Inflammatory macrophage treated with lipopolysaccharide for 1 hour (primary cell): Measurements from ENCODE around the gene ERBB4.
"Not testable (repeated sequence)": the region's sequence is repeated elsewhere in the genome, so short reads cannot be mapped to it uniquely, and the experiment has no call there.

Experiments
- DNase-seq, 2 donors: peaks; one replicate each; pipeline ENCODE4 v3.0.0-alpha.2; 2020 to 2022

Gene ERBB4

DNA sequence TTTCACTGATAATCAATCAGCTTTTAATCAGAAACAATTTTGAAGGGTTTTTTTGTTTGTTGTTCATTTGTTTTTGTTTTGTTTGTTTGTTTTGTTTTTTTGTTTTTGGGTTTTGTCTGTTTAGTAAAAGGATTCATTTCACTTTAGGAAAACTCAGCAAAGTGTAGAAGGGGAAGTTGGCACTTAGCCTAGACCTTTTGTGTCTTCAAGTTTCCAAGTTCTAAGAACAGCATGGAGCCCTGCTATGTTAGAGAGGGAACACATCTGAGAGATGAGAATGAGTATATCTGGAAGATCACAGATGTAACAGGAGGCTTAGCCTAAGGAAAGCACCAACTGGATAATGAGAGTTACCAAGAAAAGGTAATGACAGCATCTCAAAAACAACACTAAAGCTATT lies 501.5 kb downstream of the ERBB4 start:
- DNase-seq = no peak

DNA sequence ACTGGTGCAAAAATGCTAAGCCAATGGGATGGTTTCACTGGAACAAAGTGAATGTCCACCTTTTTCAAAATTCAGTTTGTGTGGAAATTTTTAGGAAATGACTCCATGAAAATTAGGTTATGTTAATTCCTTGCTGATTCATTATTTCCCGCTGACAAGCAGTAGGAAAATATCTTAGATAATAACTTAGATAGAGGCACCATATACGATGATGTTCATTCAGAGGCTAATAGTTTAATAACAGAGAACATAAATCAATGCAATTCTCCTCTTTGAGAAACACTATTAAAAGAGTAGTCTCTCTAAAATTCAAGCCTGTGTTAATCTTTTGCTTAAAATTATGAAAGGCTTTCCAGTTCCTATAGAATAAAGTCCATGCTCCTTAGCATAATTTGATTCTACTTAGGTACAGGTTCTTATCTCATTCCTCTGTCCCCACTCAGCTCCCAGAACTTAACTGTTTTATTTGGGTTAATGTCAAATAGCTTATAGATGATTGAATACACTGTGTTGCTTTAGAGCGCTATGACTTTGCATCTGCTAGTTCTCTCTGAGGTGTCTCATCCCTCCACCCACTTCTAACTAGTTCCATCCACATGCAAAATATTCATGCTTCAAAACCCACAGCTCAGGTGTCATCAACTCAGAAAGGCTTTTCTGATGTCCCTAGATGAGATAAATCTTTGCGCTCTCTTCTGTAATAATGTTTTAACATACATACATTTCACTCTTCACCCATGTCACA lies 503.6 kb downstream of the ERBB4 start:
- no peak for DNase-seq

DNA sequence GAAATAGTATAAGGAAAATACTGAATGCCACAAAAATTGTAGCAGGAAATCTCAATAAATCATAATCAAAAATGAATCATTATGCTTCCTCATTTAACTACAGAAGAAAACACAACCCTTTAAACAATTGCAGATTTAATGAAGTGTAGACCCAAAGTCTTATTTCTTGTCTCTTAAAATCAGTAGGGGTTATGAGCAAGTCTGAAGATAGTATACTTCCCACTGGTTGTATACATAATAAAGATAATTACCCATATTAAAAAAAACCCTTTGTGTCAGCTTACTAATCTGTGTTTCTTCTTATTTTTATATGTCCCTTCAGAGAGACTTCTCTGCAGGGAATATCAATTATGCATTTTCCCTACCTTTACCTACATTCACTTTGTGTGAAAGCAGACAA lies 504.7 kb downstream of the ERBB4 start:
- no peak for DNase-seq

- no peak for DNase-seq
These were observed 505.9 kb downstream of the ERBB4 start for GRCh38 chr2:212032536-212033219.

DNA sequence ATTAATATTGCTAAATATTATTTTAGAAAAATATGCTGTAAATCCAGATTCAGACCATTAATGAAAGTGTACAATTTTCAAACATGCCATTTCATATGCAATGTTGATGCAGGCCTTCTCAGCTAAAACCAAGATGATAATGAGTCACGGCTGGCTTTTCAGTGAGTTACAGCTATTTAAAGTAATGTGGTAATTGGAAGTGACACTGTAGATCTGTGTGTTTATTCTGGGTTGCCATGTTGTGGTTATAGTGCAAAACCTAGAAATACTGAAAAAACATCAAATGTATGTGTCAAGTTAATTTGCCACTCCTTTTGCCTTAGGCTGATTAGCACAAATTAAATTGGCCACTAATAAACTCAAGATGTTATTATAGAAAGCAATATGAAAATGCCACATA lies 506.6 kb downstream of the ERBB4 start:
- no peak for DNase-seq

GRCh38 chr2:212030709-212031108 lies 507.9 kb downstream of the ERBB4 start:
- DNase-seq = no peak

DNA sequence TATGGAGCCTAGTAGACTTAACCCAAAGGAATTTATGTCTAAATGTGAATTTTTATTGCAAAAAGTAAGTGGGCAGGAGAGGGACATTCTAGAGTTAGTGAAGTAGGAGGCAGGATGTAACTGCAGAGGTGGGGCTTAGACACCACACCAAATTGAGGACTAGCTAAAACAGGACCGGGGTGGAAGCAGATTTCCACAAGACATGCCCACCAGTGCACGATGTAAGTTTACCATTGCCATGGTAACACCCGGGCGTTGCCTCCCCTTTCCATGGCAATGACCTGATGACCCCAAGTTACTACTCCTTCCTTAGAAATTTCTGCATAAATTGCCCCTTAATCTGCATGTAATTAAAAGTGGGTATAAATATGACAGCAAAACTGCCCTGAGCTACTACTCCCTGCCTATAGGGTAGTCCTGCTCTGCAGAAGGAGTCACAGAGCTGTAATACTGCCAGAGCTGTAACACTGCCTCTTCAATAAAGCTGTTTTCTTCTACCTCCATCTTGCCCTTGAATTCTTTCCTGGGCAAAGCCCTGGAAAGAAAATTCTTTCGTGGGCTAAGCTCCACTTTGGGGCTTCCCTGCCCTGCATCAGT lies 509.7 kb downstream of the ERBB4 start:
- no peak for DNase-seq

DNA sequence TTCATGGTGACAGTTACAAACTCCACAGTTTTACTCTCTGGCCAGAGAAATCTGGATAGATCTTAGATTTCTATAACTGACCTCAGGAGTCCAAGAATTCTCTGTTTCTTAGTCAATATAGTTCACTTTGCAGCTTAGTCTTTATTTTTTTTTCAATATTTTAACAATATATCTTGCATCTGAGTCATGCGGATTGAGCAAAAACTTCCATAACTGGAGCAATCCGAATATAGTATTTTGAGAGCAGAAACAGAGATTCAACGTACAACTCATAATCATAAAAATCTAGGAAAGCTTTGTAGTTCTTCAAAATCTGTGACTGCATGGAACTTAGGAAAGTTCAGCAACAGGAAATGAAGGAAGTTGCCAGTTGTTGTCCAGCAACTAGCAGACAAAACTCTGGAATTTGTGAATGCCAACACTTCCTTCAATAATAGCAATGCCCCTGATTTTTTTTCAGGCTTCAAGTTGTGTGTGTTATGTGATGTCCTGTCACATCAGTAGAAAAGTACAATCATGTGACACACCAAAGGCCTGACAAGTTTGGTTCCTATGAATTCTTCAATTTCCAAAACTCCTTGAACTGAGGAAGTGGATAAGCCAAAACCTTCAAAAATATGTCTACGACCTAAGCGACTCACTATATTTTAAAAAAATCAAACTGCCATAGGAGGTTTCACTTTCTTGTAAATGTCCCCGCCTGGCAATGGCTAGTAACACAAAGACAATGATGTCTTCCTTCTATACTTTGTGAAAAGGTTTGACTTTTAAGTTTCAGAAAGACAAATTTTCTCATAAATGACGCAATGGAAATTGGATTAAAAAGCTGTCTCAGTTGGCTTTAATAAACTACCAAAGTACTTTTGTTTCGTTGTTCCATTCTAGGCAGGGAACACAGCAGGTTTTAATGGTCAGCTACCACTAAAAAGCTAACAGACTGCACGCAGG lies 510.6 kb downstream of the ERBB4 start:
- no peak for DNase-seq

GRCh38 chr2:212024040-212024439 lies 514.6 kb downstream of the ERBB4 start:
- DNase-seq = no peak

GRCh38 chr2:212022966-212023365 lies 515.6 kb downstream of the ERBB4 start:
- DNase-seq = no peak

GRCh38 chr2:212021947-212022346 lies 516.7 kb downstream of the ERBB4 start:
- no peak for DNase-seq

- DNase-seq = no peak
These were observed 523.0 kb downstream of the ERBB4 start for GRCh38 chr2:212015588-212015987.

DNA sequence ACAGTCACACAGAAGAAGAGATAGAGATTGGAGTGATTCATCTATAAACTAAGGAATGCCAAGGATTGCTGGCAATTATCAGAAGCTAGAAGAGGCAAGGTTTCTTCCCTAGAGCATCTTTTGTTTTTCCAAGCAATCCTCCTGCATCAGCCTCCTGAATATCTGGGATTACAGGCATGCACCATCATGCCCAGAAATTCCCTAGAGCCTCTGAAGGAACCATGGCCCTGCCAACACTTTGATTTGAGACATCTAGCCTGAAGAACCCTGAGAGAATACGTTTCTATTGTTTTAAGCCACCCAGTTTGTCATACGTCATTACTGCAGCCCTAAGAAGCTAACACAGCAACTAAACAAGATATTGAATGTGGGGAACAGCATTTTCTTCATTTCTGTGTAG lies 525.0 kb downstream of the ERBB4 start:
- no peak for DNase-seq

DNA sequence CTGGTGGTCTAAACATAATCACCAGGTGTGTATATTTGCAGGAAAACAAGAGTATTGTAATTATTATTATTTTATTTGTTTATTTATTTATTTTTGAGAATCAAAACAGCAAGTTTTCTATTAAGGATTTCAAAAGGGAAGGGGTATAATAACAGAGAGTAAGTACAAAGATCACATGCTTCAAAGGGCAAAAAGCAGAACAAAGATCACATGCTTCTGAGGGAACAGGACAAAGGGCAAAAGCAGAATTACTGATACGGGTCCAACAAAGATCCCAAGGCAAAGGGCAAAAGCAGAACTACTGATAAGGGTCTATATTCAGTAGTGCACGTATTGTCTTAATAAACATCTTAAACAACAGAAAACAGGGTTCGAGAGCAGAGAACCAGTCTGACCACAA lies 528.3 kb downstream of the ERBB4 start:
- not testable (repeated sequence) for DNase-seq

GRCh38 chr2:212007972-212008371 lies 530.6 kb downstream of the ERBB4 start:
- DNase-seq = no peak

DNA sequence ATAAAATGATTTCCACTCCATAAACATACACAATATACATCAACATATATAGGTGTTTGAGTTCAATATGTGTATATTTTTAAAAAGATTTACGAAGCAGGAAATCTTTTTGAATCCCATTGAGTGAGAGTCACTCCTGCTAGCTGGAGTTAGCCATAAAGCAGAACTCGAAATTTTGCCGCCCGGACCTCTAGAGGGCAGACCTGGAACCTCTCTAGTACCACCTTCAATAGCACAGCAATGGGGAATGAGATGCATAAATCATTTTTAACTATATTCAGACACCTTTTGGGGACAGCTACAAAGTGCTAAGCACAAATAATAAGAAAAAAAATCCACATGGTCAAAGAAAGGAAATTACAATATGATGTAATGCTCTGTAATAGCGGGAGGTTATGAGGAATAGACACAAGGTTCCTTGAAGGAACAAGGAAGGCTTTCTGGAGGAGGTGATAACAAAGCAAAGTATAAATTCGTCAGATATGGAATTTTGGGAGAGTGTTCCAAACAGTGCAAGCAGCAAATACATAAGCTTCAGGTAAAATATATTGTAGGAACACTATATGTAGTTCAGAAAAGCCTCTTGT lies 533.4 kb downstream of the ERBB4 start:
- peak in 1 of 2 donors; percentile 21 for DNase-seq

DNA sequence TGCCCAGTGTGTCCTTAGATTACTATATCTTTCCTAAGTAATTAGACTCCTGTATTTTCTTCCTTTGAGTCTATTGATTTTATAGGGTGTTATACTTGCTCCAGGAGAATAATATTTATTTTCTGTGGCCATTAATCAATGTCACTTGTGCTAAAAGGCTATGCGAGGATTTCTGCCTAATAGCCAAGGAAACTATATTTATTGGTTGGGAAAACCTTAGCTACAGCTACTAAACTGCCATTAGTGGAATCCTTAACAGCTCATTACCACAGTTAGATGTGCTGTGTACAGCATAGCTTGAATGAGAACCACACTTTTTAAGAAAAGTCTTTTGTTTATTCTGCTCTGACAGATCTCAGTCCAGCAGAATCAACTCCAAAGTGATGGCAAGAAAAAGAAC lies 537.3 kb downstream of the ERBB4 start:
- DNase-seq = no peak

- no peak for DNase-seq
These were observed 541.7 kb downstream of the ERBB4 start for GRCh38 chr2:211996857-211997256.

DNA sequence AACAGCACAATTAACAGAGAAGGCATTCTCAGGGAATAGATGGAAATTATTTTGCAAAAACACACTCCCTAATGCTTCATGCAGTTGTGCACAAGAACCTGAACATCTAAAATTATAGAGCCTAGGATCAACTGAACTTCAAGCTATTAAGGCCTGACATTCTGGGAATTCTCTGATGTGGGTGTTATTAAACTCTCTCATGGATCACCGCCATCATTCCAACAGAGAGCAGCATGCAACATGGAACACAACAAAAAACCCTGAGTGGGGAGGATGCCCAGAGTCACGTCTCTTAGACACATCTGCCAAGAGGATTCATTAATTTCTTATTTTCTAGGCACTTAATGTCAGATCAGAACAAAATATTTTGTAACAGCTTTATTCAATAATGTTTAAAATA lies 543.8 kb downstream of the ERBB4 start:
- DNase-seq = no peak

- DNase-seq = no peak
These were observed 548.3 kb downstream of the ERBB4 start for GRCh38 chr2:211990335-211990734.

DNA sequence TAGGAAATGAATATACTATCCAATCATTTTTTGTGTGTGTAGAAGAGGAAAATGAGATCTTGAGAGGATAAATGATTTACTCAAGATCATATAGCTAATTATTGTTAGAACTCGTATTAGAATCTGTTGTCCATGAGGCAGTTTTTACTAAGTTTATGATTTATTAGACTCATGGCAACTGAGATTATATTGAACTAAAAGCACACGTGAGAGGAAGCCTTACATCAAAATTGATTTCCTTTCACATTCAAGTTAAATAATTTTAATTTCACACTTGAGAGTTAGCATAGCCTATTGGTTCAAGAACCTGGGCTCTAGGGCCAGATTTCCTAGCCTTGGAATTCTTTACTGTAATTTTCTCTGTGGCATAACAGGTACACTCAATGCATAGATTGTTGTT lies 552.3 kb downstream of the ERBB4 start:
- DNase-seq = no peak

- no peak for DNase-seq
These were observed 553.2 kb downstream of the ERBB4 start for GRCh38 chr2:211985393-211985792.

- DNase-seq = no peak
These were observed 556.4 kb downstream of the ERBB4 start for GRCh38 chr2:211982162-211982561.
